Esophagus squamous epithelium (tissue), 5 donors: ENCODE results near the gene AFG3L2. TPM values are rescaled to one million over a fixed set of nuclear protein-coding genes. Genes with fewer than 3 reads are reported as not detected.

Experiments used
- DNase-seq: peaks from one replicate; lab custom pipeline; 2025; lab: John Stamatoyannopoulos, UW
- H3K27ac ChIP-seq, 4 donors: fragments of 200-600 bp; sonication (generic); one replicate each; pipeline ENCODE4 v1.5.1; 2016 to 2019; ENCODE audit warnings: mild to moderate bottlenecking in 1 of 4
- H3K27me3 ChIP-seq, 4 donors: fragments of 200-600 bp; sonication (generic); 1 replicate in 3 of 4; 2 replicates in 1 of 4; pipeline versions ENCODE4 v1.5.1 to v1.6.0; 2017 to 2021; ENCODE audit warnings: antibody characterized with exemption in 1 of 4
- H3K36me3 ChIP-seq, 3 donors: fragments of 200-600 bp; sonication (generic); one replicate each; pipeline ENCODE4 v1.5.1; 2016 to 2019
- H3K4me1 ChIP-seq, 3 donors: fragments of 200-600 bp; sonication (generic); one replicate each; pipeline ENCODE4 v1.5.1; 2017 to 2019
- H3K4me3 ChIP-seq, 4 donors: fragments of 200-600 bp; sonication (generic); 1 replicate in 3 of 4; 2 replicates in 1 of 4; pipeline ENCODE4 v1.5.1; 2016 to 2019; ENCODE audit warnings: mild to moderate bottlenecking in 2 of 4, moderate library complexity in 1 of 4
- H3K9me3 ChIP-seq, 3 donors: fragments of 200-600 bp; sonication (generic); one replicate each; pipeline ENCODE4 v1.5.1; 2016 to 2019
- POLR2A ChIP-seq, 4 donors: fragments of 450-650 bp; IDR thresholded peaks; one replicate each; pipeline ENCODE4 v1.6.1; 2017; ENCODE audit warnings: antibody characterized with exemption in 4 of 4, mild to moderate bottlenecking in 4 of 4, moderate library complexity in 3 of 4
- WGBS, 2 donors: methylation state at CpG; one replicate each; pipeline ENCODE4 v1.1.5; 2018; 5-methylcytosine and 5-hydroxymethylcytosine counted together
- intact Hi-C: fragments of 100-400 bp; cut with DNase I; formaldehyde crosslinking; loops from one replicate; pipeline ENCODE4 v1.15.0; 2022
- total RNA-seq, 4 donors: library from RNA; depleted of rRNA; stranded (reverse); fragments of >200 nt; gene quantifications; one replicate each; pipeline ENCODE4 v1.1.0, GENCODE V29; 2016
- TF ChIP-seq, protein P1 (sequence below), 6 experiments: fragments of 450-650 bp in 4 of 6; fragments of 200-600 bp in 2 of 6; sonication (generic) in 2 of 6; IDR thresholded peaks; one replicate each; pipeline ENCODE4 v1.5.1; 2016 to 2019; ENCODE audit warnings: antibody characterized with exemption in 6 of 6, mild to moderate bottlenecking in 4 of 6, moderate library complexity in 4 of 6
- donor health status: DM: yes; HTN: yes; CAD: no.

The AFG3L2 gene
- total RNA-seq, 4 donors from 2014 or later = 41.5 to 62.9 (median 58.1) TPM

DNA sequence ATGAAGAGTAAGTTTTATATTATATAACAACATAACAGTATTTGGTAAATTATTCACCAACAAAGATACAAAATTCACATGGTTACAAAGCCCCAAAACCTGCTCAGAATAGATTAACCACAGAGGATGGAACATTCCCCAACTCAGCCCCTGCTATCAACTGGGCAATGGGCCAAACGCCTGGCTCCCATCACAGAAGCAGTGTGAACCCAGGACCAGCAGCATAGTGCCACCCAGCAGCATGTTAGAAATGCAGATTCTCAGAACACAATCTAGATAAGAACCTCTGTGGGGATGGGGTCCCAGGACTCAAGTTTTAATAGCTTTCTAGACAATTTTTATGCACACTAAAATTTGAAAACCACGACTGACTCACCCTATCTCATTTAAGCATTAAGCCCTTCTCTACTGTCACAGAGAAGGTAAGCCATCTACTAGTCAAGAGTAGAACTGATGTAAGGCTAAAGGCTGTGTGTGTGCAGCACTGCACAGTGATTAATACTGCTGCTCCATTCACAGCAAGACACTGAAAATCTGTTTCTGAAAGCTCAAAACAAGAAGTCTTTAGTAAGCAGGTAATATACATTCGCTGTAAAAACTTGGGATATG, 15.2 kb downstream of the AFG3L2 start:
- TF ChIP-seq, protein P1, sequence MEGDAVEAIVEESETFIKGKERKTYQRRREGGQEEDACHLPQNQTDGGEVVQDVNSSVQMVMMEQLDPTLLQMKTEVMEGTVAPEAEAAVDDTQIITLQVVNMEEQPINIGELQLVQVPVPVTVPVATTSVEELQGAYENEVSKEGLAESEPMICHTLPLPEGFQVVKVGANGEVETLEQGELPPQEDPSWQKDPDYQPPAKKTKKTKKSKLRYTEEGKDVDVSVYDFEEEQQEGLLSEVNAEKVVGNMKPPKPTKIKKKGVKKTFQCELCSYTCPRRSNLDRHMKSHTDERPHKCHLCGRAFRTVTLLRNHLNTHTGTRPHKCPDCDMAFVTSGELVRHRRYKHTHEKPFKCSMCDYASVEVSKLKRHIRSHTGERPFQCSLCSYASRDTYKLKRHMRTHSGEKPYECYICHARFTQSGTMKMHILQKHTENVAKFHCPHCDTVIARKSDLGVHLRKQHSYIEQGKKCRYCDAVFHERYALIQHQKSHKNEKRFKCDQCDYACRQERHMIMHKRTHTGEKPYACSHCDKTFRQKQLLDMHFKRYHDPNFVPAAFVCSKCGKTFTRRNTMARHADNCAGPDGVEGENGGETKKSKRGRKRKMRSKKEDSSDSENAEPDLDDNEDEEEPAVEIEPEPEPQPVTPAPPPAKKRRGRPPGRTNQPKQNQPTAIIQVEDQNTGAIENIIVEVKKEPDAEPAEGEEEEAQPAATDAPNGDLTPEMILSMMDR (IDR thresholded peaks at IDR 0.05) = no peak
- no peak for TF ChIP-seq POLR2A (IDR thresholded peaks at IDR 0.05)
- whole genome bisulfite sequencing, 2 donors = 74 to 79% methylated on average over 3 of the region's 3 CpGs
- H3K4me1 ChIP-seq = no peaks in the 10 kb centered on the region
- no peaks in the 10 kb centered on the region for H3K9me3 ChIP-seq
- H3K4me3 ChIP-seq = no peak overlapping the region
- intact Hi-C loops = no loop called here
- no peaks in the 10 kb centered on the region for H3K27me3 ChIP-seq
- DNase-seq = no peak
- H3K36me3 ChIP-seq = peaks cover 11 to 99% (median 33%) of the 10 kb centered on the region in 3 donors
- no peak overlapping the region for H3K27ac ChIP-seq

DNA sequence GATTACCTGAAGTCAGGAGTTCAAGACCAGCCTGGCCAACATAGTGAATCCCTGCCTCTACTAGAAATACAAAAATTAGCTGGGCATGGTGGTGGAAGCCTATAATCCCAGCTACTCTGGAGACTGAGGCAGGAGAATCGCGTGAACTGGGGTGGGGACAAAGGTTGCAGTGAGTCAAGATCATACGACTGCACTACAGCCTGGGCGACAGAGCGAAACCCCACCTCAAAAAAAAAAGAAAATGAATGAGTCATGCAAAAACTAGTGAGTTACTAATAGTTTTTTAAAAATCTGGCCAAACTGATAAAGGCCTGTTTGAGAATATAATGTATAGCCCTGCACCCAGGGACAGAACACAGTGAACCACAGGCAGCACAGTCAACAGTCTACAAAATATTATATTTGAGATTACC, 17.5 kb downstream of the AFG3L2 start:
- H3K27me3 ChIP-seq = no peaks in the 10 kb centered on the region
- peaks cover 6 to 99% (median 36%) of the 10 kb centered on the region in 3 donors for H3K36me3 ChIP-seq
- H3K9me3 ChIP-seq = no peaks in the 10 kb centered on the region
- DNase-seq = no peak
- no peak for TF ChIP-seq POLR2A (IDR thresholded peaks at IDR 0.05)
- TF ChIP-seq, protein P1 (IDR thresholded peaks at IDR 0.05) = no peak
- H3K4me1 ChIP-seq = no peaks in the 10 kb centered on the region
- no peak overlapping the region for H3K4me3 ChIP-seq
- 75 to 88% methylated on average over 5 of the region's 5 CpGs for WGBS, 2 donors
- intact Hi-C loops = no loop called here
- H3K27ac ChIP-seq = no peak overlapping the region

DNA sequence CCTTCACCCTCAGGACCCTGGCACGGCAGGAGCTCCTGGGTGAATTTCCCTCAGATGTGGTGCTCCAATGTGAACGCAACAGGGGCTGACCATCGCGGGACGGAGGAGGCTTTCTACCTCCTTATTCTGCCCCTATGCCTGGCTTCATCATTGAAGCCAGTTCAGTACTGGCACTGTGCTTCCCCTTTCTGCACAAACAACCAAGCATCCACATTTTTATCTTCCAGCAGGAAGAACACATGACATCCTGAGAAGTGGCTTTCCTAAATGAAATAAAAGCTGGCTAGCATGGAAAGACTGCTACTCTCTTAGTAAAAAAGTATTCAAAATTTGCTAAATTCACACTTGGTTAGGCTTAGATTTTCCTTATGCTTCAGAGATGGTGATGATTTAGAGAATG, 24.8 kb downstream of the AFG3L2 start:
- TF ChIP-seq, protein P1 (IDR thresholded peaks at IDR 0.05) = no peak
- TF ChIP-seq POLR2A (IDR thresholded peaks at IDR 0.05) = no peak
- Histone ChIP-seq H3K27ac (no peak overlapping the region), H3K36me3 (peaks cover 12 to 100% (median 46%) of the 10 kb centered on the region in 3 donors), H3K9me3 (no peaks in the 10 kb centered on the region), H3K4me3 (no peak overlapping the region), H3K27me3 (no peaks in the 10 kb centered on the region), H3K4me1 (no peaks in the 10 kb centered on the region)
- intact Hi-C loops = no loop called here
- 89 to 96% methylated on average over 3 to 5 of the region's 5 CpGs for WGBS, 2 donors
- no peak for DNase-seq

DNA sequence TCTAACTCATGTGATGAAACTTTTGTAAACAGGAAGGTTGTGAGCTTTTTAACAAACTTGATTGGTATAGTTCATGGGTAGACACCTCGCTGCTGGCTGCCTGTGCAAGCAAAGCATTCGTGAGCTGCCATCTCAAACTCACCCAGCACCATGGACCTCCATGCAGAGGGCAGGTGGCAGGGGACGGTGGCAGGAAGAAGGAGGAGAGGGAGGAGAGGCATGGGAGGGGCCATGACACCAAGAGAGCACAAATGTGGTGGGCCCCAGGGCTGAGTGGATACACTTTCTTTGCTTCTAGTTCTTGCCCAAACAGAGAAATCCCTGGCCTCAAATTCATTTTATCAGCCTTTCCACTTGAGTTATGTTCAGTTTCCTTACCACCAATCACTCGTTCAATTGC, 29.1 kb downstream of the AFG3L2 start:
- Histone ChIP-seq H3K4me1 (no peaks in the 10 kb centered on the region), H3K27me3 (no peaks in the 10 kb centered on the region), H3K9me3 (no peaks in the 10 kb centered on the region), H3K4me3 (no peak overlapping the region), H3K36me3 (peaks cover 26 to 100% (median 66%) of the 10 kb centered on the region in 3 donors), H3K27ac (no peak overlapping the region)
- 89% methylated on average over 4 of the region's 4 CpGs for whole genome bisulfite sequencing, 2 donors
- no peak for DNase-seq
- TF ChIP-seq POLR2A (IDR thresholded peaks at IDR 0.05) = no peak
- TF ChIP-seq, protein P1 (IDR thresholded peaks at IDR 0.05) = no peak
- intact Hi-C loops = no loop called here

DNA sequence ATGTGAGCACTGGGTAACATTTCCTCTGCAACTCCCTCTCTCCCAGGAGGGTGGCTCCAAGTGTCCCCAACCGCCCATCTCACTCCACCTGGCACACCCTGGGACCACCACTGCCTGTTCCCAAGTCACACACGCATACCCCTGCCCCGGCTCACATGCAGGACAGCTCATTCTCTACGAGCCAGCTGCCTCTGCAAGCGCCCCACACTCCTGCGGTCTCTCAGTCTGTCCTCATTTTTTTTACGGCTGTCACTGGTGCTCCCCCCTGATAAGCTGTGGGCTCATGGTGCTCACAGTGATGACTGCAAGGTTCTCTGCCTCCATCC, 30.8 kb downstream of the AFG3L2 start:
- intact Hi-C loops = no loop called here
- Histone ChIP-seq H3K27me3 (no peaks in the 10 kb centered on the region), H3K4me1 (no peaks in the 10 kb centered on the region), H3K4me3 (no peak overlapping the region), H3K9me3 (no peaks in the 10 kb centered on the region), H3K27ac (no peak overlapping the region), H3K36me3 (peaks cover 26 to 100% (median 59%) of the 10 kb centered on the region in 3 donors)
- DNase-seq = no peak
- 87 to 97% methylated on average over 7 of the region's 7 CpGs for WGBS, 2 donors
- no peak for TF ChIP-seq POLR2A (IDR thresholded peaks at IDR 0.05)
- TF ChIP-seq, protein P1 (IDR thresholded peaks at IDR 0.05) = no peak
